GM19099 (cell line): ENCODE data around the gene MEIOB.

Experiments
- POLR2A ChIP-seq: IDR thresholded peaks from 3 replicates; pipeline ENCODE4 v1.6.1; 2011; ENCODE audit warnings: low read depth; ENCODE audit not compliant: insufficient read length; ENCODE audit errors: extremely low read depth

Gene MEIOB

GRCh38 chr16:1792836-1793577 lies 79.0 kb downstream of the MEIOB start:
- TF ChIP-seq POLR2A, result no peak

DNA sequence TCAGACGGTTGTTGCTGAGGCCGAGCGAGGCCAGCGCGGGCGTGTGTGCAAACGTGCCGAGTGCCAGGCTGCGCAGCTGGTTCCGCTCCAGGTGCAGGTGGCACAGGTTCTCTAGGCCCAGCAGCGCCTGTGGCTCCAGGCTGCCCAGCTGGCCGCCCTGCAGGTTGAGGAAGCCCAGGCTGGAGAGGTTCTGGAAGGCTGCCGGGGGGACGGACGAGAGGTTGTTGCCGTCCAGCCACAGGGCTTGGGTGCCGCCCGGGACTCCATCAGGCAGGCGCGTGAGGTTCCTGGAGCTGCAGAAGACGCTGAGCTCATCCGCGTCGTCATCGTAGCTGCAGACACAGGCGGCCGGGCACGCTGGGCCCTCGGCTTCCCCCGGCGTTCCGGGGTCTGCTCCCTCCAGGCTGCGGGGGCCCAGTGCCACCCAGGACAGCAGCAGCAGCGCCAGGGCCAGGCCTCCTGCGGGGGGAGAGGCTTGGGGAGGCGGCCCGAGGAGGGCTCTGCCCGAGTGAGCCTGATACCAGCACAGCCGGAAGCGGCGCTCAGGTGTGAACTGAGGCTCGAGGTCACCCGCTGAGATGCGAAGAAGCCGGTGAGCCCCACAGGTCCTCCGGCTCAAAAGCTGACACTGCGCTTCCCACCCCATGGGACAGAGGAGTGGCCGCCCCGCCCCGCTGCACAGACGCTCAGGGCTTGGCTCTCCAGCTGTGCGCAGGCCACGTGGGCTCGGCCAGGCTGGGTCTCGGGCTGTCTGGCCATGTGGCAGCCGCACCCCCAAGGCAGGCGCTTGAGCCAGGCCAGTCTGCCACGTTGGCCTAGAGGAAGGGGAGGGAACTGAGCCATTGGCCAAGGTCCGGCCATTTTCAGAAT lies 79.8 kb downstream of the MEIOB start:
- no peak for TF ChIP-seq POLR2A

GRCh38 chr16:1791256-1791942 lies 80.6 kb downstream of the MEIOB start:
- TF ChIP-seq POLR2A, result no peak

DNA sequence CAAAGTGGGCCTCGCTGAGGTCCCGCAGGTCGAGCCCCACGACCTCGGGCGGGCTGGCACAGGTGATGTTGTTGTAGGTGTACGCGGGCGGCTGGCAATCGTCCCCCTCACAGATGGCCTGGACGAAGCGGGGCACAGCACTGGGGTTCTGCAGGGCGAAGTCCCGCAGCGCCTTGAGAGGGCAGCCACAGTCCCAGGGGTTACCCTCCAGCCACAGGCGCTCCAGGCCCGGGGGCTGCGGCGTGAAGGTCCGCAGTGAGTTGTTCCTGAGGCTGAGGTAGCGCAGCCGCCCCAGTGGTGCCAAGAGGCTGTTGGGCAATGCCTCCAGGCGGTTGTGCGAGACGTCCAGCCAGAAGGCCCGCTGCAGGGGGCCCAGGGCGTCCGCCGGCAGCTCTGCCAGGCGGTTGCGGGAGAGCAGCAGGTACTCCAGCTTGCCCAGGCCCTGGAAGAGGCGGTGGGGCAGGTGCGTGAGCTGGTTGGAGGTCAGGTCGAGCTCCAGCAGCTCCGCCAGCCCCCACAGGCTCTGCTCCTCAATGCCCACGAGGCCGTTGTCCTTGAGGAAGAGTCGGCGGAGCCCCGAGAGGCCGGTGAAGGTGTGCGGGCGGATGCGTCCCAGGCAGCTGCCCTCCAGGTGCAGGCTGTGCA lies 81.2 kb downstream of the MEIOB start:
- no peak for TF ChIP-seq POLR2A

DNA sequence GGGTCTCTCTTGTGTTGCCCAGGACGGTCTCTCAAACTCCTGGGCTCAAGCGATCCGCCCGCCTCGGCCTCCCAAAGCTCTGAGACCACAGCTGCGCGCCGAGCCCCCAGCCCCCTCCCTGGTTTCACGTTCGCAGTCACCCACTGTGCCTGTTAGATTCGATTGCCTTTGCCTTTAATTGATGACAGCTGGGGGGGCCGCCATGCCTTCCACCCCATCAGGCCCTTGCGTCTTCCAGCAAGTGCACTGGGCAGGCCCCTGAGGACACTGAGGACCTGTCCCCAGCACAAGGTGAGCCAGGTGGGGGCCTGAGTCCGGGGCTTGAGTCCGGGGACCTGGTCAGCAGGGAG lies 81.7 kb downstream of the MEIOB start:
- TF ChIP-seq POLR2A, result no peak

GRCh38 chr16:1789643-1790045 lies 82.3 kb downstream of the MEIOB start:
- TF ChIP-seq POLR2A, result no peak

GRCh38 chr16:1788708-1789100 lies 83.3 kb downstream of the MEIOB start:
- TF ChIP-seq POLR2A, result no peak

DNA sequence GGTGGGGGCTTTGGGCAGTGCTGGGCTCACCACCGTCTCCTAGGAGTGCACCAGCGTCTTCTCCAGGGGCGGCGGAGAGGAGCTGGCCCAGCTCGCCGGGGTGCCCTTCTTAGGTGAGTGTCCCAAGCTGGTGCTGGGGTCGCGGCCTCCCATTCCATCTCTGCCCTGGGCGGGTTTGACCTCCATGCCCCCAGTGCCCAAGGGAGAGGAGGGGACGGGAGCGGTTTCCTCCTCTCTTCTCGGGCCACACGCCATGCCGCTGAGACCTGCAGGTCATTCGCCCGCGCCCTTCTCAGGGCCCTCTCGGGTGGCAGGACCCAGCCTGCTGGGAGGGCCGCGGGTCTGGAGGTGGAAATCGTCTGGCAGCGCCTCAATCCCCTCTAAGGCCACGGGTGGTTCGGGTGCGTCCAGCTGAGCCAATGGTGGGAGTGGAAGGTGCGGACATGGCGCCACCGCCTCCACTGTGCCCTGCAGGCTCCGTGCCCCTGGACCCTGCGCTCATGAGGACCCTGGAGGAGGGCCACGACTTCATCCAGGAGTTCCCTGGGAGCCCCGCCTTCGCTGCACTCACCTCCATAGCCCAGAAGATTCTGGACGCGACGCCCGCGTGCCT lies 83.8 kb downstream of the MEIOB start:
- no peak for TF ChIP-seq POLR2A

GRCh38 chr16:1787322-1788094 lies 84.5 kb downstream of the MEIOB start:
- no peak for TF ChIP-seq POLR2A

DNA sequence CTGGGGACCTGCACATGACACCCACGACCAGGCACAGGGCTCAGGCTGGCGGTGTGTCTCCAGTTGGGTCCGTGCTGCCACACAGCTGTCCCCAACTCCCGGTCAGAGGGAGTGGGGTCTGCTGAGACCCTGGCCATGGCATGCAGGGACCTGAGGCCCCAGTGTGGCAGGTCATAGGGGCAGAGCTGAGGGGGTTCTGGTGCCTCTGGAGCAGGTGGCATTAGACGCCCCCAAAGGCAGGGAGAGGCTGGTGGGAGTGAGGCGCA lies 85.0 kb downstream of the MEIOB start:
- TF ChIP-seq POLR2A, result no peak

DNA sequence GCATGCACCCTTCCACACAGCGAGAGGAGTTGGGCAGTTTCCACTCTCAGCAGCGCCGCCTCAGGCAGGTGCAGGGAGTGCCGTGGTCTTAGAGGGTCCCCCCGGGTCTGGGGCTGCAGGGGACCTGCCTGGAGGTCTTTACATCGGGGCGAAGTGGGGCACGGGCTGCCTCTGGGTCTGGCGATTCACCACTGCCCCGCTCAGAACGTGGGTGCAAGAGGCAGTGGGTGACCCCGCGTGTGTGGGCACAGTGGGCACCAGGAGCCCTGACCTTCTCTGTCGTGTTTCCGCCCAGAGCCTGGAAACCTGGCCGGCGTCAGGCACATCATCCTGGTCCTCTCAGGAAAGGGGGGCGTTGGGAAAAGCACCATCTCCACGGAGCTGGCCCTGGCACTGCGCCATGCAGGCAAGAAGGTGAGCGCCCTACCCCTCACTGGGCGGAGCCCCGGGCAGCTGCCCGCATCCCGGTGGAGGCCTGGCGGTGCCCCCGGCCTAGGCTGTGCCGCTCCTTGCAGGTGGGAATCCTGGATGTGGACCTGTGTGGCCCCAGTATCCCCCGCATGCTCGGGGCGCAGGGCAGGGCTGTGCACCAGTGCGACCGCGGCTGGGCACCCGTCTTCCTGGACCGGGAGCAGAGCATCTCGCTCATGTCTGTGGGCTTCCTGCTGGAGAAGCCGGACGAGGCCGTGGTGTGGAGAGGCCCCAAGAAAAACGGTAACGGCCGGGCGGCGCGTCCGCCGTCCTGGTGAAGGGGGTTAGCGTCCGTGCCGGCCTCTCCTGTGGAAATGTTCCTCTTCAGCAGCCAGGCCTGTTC lies 85.5 kb downstream of the MEIOB start:
- no peak for TF ChIP-seq POLR2A

- no peak for TF ChIP-seq POLR2A
Observed at GRCh38 chr16:1785846-1786170, 86.2 kb downstream of the MEIOB start.

DNA sequence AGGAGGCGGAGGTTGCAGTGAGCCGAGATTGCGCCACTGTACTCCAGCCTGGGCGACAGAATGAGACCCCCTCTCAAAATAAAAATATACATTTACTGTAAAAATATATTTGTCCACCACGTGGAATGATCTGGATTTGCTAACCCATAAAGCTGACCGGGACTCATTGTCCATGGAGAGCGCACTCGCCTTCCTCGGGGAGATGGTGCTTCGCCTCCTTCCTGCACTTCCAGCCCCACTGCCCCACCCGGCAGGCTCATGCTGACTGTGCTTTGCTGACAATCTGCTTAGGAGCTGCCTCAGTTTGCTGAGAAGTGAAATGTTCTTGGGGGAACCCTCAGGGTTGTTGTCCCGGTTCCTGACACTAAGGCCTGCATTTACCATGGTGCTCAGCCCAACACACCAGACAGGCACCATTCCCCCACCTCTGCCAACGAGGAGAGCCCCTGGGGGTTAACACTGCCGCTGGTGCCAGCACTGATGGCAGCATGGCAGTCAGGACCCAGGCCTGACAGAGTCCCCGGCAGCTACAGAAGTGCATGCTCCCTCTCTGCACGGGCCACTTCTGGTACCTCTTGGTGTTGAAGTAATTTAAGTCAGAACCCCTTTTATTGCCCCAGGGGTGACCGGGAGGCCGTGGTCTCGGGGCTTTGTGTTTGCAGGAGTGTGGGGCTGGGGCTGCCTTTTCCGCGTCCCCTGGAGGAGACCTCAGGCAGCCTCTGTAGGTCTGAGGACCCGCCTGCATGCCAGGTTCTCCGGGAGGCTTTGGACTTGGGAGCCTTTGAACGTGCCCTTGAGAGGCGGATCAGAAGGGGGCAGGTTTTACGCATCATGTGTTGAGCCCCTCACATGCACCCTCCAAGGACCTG lies 86.8 kb downstream of the MEIOB start:
- TF ChIP-seq POLR2A, result no peak
